Caco-2 (cell line): ENCODE measurements around the gene TCOF1. TPM values are rescaled to one million over a fixed set of nuclear protein-coding genes. Genes with fewer than 3 reads are reported as not detected.

Source experiments
- BruUV-seq: library from RNA; stranded (reverse); fragments of 400-500 nt; replicated peaks from 2 replicates; lab custom pipeline; 2021; lab: Mats Ljungman, UMichigan
- CTCF ChIA-PET: fragments of 300-600 bp; sonication (Branson Sonifier 250); formaldehyde crosslinking; loops from one replicate; lab custom pipeline; 2022; ENCODE audit warnings: antibody characterized with exemption; lab: Charles Lee
- POLR2A ChIA-PET: fragments of 300-600 bp; sonication (Branson Sonifier 250); formaldehyde crosslinking; loops from one replicate; lab custom pipeline; 2022; ENCODE audit warnings: antibody characterized with exemption; lab: Charles Lee
- DNase-seq, 2 experiments: peaks; one replicate each; pipeline versions ENCODE4 v3.0.0 to v3.0.0-alpha.2; 2020 to 2022
- H3K27me3 ChIP-seq: replicated peaks from 2 replicates; pipeline ENCODE4 v1.6.0; 2011; ENCODE audit warnings: low read length; ENCODE audit not compliant: control insufficient read depth, insufficient read depth
- H3K36me3 ChIP-seq: 2 replicates; pipeline ENCODE4 v1.5.1; 2011; ENCODE audit warnings: low read length; ENCODE audit not compliant: control insufficient read depth, insufficient read depth
- H3K4me1 ChIP-seq: fragments of 250-450 bp; sonication (Bioruptor Pico); 2 replicates; pipeline ENCODE4 v1.5.1; 2020; ENCODE audit warnings: mild to moderate bottlenecking
- H3K4me3 ChIP-seq: 2 replicates; pipeline ENCODE4 v1.5.1; 2011; ENCODE audit warnings: low read depth, mild to moderate bottlenecking, control low read depth, low read length
- H3K9me3 ChIP-seq: fragments of 250-450 bp; sonication (Bioruptor Pico); 2 replicates; pipeline ENCODE4 v1.5.1; 2020; ENCODE audit warnings: mild to moderate bottlenecking, moderate library complexity
- H3K27ac Mint-ChIP-seq: one replicate; pipeline ENCODE4 v1.8.0; 2022; ENCODE audit warnings: mixed read lengths; ENCODE audit not compliant: unreplicated experiment
- H3K27me3 Mint-ChIP-seq: one replicate; pipeline ENCODE4 v1.8.0; 2022; ENCODE audit warnings: mixed read lengths; ENCODE audit not compliant: insufficient read depth, unreplicated experiment
- H3K36me3 Mint-ChIP-seq: one replicate; pipeline ENCODE4 v1.8.0; 2022; ENCODE audit warnings: mild to moderate bottlenecking, mixed read lengths; ENCODE audit not compliant: insufficient read depth, unreplicated experiment
- H3K4me1 Mint-ChIP-seq: one replicate; pipeline ENCODE4 v1.8.0; 2022; ENCODE audit warnings: low read depth, mixed read lengths; ENCODE audit not compliant: unreplicated experiment
- H3K4me3 Mint-ChIP-seq: one replicate; pipeline ENCODE4 v1.8.0; 2022; ENCODE audit warnings: mild to moderate bottlenecking, moderate library complexity, mixed read lengths; ENCODE audit not compliant: unreplicated experiment
- H3K9me3 Mint-ChIP-seq: one replicate; pipeline ENCODE4 v1.8.0; 2022; ENCODE audit warnings: mixed read lengths; ENCODE audit not compliant: unreplicated experiment
- intact Hi-C: fragments of 100-400 bp; cut with micrococcal nuclease; formaldehyde crosslinking; loops from one replicate; pipeline ENCODE4 v1.10.0; 2022; ENCODE audit not compliant: unreplicated experiment
- total RNA-seq: library from RNA; stranded (reverse); gene quantifications from 2 replicates; pipeline ENCODE4 v1.2.3, GENCODE V29; 2022
- TF ChIP-seq, protein P1 (sequence below), 2 experiments: fragments of 200-600 bp in 1 of 2; IDR thresholded peaks; 1 replicate in 1 of 2; 2 replicates in 1 of 2; pipeline versions ENCODE4 v1.5.1 to v1.8.0; 2011 to 2022; ENCODE audit warnings: antibody characterized with exemption in 1 of 2, control low read depth in 1 of 2, inconsistent platforms in 1 of 2, low read depth in 1 of 2, low read length in 1 of 2, mild to moderate bottlenecking in 1 of 2, moderate library complexity in 1 of 2; ENCODE audit not compliant: insufficient read depth in 1 of 2, severe bottlenecking in 1 of 2, unreplicated experiment in 1 of 2

TCOF1 gene
- total RNA-seq, 1 experiment from 2014 or later = 112 TPM

DNA sequence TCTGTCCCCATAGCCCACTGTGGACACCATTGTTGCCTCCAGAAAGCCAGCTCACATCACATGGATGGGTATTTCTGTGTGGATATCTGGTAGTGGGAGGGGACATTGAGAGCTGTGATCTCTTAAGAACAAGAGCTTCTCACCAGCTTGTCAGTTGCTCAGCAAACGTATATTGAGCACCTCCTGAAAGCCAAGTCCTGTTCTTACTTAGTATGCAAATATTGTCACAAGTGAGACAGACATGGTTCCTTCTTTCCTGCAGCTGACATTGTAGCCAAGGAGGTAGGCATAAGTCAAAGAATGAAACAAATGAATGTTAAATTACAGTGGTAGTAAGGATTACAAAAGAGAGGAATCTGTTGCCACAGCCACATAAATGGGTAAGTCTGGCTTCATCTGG lies 3.8 kb downstream of the TCOF1 start:
- Mint-ChIP-seq H3K4me1 (peaks cover 16% of the 10 kb centered on the region), H3K9me3 (no peaks in the 10 kb centered on the region), H3K36me3 (peaks cover 60% of the 10 kb centered on the region), H3K4me3 (no peak overlapping the region), H3K27ac (no peak overlapping the region), H3K27me3 (no peaks in the 10 kb centered on the region)
- peaks cover 21% of the 10 kb centered on the region for H3K4me1 ChIP-seq
- H3K9me3 ChIP-seq = no peaks in the 10 kb centered on the region
- H3K4me3 ChIP-seq = no peak overlapping the region
- ChIA-PET CTCF (no interaction called here), POLR2A (interaction anchor here (1.0 kb wide), 1 partner anchor 75 kb away, joined by 4 read pairs; no protein-coding TSS in a partner anchor)
- no peaks in the 10 kb centered on the region for H3K27me3 ChIP-seq
- H3K36me3 ChIP-seq = peaks cover 5% of the 10 kb centered on the region
- intact Hi-C loops = no loop called here
- TF ChIP-seq, protein P1, sequence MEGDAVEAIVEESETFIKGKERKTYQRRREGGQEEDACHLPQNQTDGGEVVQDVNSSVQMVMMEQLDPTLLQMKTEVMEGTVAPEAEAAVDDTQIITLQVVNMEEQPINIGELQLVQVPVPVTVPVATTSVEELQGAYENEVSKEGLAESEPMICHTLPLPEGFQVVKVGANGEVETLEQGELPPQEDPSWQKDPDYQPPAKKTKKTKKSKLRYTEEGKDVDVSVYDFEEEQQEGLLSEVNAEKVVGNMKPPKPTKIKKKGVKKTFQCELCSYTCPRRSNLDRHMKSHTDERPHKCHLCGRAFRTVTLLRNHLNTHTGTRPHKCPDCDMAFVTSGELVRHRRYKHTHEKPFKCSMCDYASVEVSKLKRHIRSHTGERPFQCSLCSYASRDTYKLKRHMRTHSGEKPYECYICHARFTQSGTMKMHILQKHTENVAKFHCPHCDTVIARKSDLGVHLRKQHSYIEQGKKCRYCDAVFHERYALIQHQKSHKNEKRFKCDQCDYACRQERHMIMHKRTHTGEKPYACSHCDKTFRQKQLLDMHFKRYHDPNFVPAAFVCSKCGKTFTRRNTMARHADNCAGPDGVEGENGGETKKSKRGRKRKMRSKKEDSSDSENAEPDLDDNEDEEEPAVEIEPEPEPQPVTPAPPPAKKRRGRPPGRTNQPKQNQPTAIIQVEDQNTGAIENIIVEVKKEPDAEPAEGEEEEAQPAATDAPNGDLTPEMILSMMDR (IDR thresholded peaks at IDR 0.05; ENCODE audit: insufficient read depth in 1 of 2, low read depth in 1 of 2, low read length in 1 of 2, severe bottlenecking in 1 of 2, unreplicated experiment in 1 of 2) = no peak
- no TSS peak for BruUV-seq
- DNase-seq = no peak

DNA sequence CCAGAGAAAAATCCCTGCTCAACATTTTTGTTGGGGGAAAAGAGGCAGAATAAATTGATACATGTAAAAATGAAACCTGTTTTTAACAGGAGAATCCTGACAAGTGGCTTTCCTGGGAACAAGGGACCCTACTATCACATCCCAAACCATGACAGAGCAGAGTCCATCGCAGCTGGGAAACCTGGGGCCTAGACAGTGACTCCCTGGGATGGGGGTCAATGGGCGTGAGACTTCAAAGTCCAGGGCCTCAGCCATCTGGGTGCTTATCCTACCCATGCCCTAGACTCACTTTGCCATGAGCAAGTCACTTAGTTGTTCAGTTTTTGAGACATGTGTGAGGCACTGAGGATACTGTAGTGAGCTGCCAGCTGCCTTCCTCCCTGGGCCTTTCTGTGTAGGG lies 5.7 kb downstream of the TCOF1 start:
- H3K36me3 Mint-ChIP-seq = peaks cover 76% of the 10 kb centered on the region
- peaks cover 7% of the 10 kb centered on the region for H3K4me1 Mint-ChIP-seq
- TF ChIP-seq, protein P1 (IDR thresholded peaks at IDR 0.05; ENCODE audit: insufficient read depth in 1 of 2, low read depth in 1 of 2, low read length in 1 of 2, severe bottlenecking in 1 of 2, unreplicated experiment in 1 of 2) = no peak
- no peak overlapping the region for H3K27ac Mint-ChIP-seq
- H3K9me3 ChIP-seq = no peaks in the 10 kb centered on the region
- no TSS peak for BruUV-seq
- H3K4me1 ChIP-seq = peaks cover 11% of the 10 kb centered on the region
- no peaks in the 10 kb centered on the region for H3K27me3 Mint-ChIP-seq
- no peak overlapping the region for H3K4me3 ChIP-seq
- peaks cover 7% of the 10 kb centered on the region for H3K36me3 ChIP-seq
- H3K9me3 Mint-ChIP-seq = no peaks in the 10 kb centered on the region
- H3K27me3 ChIP-seq = no peaks in the 10 kb centered on the region
- no peak overlapping the region for H3K4me3 Mint-ChIP-seq
- CTCF ChIA-PET = interaction anchor here (0.5 kb wide), 1 partner anchor 577 kb away, joined by 3 read pairs; no protein-coding TSS in a partner anchor
- POLR2A ChIA-PET = no interaction called here
- intact Hi-C loops = no loop called here
- DNase-seq = no peak

DNA sequence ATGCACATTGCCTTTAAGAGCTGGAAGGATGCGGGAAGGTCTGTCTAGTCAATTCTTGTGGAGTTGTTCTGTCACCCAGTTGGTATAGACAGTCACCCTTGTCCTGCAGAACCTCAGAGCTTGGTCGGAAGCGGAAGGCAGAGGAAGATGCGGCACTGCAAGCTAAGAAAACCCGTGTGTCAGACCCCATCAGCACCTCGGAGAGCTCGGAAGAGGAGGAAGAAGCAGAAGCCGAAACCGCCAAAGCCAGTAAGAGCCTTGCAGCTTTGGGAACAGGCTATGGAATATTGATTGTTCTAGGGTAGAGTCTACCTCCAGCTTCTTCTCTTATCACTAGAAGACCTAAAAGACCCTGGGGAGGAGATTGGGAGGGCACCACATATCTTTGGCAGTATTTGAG lies 6.5 kb downstream of the TCOF1 start:
- Mint-ChIP-seq H3K9me3 (no peaks in the 10 kb centered on the region), H3K4me3 (no peak overlapping the region), H3K27ac (no peak overlapping the region), H3K4me1 (peaks cover 7% of the 10 kb centered on the region), H3K36me3 (peaks cover 76% of the 10 kb centered on the region), H3K27me3 (no peaks in the 10 kb centered on the region)
- intact Hi-C loops = no loop called here
- BruUV-seq = no TSS peak
- ChIA-PET POLR2A (no interaction called here), CTCF (no interaction called here)
- peaks cover 7% of the 10 kb centered on the region for H3K36me3 ChIP-seq
- no peaks in the 10 kb centered on the region for H3K27me3 ChIP-seq
- no peak overlapping the region for H3K4me3 ChIP-seq
- TF ChIP-seq, protein P1 (IDR thresholded peaks at IDR 0.05; ENCODE audit: insufficient read depth in 1 of 2, low read depth in 1 of 2, low read length in 1 of 2, severe bottlenecking in 1 of 2, unreplicated experiment in 1 of 2) = no peak
- H3K4me1 ChIP-seq = peaks cover 6% of the 10 kb centered on the region
- no peak for DNase-seq
- H3K9me3 ChIP-seq = no peaks in the 10 kb centered on the region
